GM18507 (cell line): ENCODE data around the gene MAP3K4.

ENCODE experiments used
- DNase-seq: peaks from one replicate; pipeline ENCODE4 v3.0.0; 2011; ENCODE audit warnings: low read depth; ENCODE audit not compliant: insufficient read length; ENCODE audit errors: extremely low spot score
- FAIRE-seq: peaks from 2 replicates; lab custom pipeline; 2011; peaks lifted over from hg19 to GRCh38; lab: Jason Lieb, UNC

MAP3K4 gene

DNA sequence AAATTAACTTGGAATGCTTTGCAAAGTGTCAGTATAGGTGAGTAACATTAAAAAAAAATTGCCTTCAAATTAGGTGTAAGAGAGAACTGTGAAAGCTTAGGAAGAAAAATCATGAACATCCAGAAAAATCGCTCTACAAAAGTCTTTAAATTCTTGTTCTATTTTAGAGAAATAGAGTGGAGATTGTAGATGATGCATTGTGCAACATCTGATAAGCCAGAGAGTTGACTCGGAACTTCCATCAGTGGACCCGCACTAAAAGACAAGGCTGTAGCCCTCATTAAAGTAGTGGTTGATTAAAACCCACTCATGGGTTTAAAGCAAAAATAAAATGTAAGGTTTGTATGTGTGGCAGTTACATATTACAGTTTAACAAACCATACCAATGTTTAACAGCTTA, 35.8 kb downstream of the MAP3K4 start:
- FAIRE-seq (no peak), DNase-seq (no peak)

DNA sequence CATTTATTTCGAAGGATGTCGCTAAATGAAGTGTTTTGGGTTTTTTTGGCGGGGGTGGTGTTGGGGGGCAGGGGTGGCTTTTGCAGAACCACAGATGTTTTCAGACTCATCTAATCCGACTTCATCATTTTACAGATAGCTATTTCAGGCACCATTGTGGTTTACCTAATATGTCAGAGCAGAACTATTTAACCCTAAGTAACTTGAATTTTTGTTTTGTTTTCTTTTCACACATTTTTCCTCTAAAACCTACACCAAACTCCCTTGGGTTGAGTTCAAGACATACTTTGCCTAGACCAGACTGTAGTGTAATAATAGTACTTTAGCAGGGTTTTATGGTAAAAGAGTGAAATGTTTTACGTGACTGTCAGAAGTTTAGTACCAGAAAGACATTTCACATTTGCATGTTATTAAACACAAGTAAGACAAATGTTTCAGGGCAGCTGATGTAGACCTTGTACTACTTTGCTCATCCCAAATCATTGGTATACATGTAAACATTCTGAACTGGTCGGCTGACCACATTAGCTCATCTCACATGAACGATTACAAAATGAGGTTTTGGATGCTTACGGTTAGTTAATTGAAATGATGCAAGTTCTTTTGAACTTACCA, 37.7 kb downstream of the MAP3K4 start:
- peak; percentile 15 for DNase-seq
- FAIRE-seq, result peak; percentile 95

DNA sequence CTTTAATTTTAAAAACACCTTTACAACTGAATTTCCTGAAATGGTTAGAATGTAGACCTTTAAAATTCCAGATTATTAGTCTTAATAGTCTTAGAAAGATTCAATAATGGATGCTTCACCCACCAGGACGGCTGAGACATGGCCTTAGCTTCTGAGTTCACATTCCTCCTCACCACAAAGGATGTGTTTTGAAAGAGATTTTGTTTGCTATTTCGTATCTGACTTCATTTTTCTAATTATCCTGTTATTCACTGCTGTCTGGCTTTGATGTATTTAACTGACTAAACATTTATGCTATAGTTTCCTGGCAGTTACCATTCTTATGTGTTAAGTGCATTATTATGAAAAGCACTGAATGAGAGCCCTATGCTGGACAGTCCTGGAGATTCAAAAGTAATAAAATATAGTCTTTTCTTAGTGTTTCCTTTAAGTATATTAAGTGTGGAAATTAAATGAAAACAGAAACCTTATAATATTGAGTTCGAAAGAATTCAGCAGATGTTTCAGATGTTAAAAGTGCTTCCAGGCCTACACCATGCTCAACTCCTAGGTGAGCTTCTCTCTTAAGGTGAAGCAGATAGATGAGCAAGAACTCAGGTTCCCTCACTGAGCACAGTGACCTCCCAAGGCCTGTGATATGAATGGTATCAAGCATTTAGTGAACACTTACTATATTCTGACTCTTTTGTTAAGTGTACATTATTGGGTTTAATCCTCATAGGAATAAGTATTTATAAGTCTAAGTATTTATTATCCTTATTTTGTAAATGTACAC, 40.3 kb downstream of the MAP3K4 start:
- peak; percentile 49 for FAIRE-seq
- DNase-seq, result no peak

DNA sequence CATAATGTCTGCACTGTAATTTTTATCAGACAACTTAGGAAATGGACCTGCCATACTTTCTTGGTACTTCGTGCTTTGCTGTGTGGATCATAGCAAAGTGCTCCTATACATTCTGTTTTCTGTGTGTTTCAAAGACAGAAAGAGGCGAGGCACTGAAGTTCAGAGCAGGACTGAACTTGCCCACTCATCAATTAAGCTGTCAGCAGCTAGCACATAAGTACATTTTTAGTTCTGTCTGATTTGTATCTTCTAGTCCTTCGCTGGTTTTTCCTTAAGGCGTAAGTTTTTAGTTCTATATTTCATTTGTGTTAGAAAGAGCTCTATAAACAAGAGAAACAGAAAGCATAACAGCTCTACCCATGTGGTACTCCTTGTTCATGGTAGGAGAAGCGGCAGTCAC, 42.1 kb downstream of the MAP3K4 start:
- DNase-seq (no peak), FAIRE-seq (peak; percentile 26)

DNA sequence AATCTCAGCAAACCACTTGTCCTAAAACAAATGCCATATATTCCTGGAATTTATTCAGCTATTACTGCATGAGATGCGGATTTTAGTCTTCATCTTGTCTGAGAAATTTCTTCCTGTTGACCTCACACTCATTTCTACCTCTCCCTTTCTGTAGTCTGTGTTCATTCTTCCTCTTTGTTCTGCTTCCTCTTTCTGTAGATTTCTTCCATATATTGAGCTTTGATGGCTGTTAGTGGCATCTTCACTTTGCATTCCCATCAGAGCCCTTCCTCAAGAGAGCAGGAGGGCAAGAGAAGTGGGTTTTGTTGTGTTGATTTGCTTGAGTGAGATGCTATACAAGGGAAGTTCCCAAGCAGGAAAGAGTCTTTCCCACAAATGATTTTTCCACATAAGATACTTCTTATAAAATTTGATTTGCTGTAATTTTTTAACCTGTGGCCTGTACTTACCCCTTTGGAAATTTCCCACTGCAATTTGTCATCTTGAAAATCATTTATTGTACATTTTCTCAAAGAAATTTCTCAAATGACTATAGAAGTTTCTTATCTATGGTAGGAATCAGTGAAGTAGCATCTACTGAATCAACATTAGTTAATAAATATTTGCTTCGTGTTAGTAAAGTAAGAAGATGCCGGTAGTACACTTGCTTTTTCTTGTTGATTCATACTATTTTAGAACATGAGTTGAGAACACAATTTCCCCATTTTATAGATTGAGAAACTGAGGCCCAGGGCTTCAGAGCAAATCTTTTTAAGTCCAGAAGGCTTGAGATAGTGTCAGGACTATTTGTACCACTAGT, 43.8 kb downstream of the MAP3K4 start:
- FAIRE-seq (peak; percentile 85), DNase-seq (no peak)

DNA sequence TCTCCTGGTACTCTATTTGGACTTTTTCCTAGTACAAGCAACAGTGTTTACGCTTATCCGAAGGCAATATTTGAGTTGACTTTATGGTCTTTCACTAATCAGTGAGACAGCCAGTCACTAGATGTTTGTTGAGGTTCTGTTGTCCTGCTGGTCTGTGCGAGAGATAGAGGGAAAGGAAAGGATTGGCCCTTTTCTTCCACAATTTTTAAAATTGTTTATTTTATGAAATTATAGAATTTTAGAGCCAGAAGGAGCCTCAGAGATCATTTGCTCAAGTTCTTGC, 44.4 kb downstream of the MAP3K4 start:
- no peak for FAIRE-seq
- DNase-seq, result no peak

DNA sequence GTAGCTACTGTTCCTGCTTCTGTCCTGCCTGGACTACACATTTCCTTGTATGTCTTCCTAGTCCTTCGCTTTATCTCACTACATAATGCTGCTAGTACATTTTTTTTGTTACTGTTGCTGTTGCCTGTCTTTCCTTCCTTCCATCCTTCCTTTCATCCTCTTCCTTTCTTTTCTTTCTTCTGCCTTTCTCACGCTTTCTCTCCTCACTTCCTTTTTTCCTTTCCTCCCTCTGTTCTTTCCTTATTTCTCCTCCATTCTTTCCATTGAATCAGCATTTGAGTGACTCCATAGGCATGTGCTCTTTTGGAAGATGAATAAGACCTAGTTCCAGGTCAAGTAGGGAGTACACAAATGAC, 46.3 kb downstream of the MAP3K4 start:
- FAIRE-seq (no peak), DNase-seq (no peak)

DNA sequence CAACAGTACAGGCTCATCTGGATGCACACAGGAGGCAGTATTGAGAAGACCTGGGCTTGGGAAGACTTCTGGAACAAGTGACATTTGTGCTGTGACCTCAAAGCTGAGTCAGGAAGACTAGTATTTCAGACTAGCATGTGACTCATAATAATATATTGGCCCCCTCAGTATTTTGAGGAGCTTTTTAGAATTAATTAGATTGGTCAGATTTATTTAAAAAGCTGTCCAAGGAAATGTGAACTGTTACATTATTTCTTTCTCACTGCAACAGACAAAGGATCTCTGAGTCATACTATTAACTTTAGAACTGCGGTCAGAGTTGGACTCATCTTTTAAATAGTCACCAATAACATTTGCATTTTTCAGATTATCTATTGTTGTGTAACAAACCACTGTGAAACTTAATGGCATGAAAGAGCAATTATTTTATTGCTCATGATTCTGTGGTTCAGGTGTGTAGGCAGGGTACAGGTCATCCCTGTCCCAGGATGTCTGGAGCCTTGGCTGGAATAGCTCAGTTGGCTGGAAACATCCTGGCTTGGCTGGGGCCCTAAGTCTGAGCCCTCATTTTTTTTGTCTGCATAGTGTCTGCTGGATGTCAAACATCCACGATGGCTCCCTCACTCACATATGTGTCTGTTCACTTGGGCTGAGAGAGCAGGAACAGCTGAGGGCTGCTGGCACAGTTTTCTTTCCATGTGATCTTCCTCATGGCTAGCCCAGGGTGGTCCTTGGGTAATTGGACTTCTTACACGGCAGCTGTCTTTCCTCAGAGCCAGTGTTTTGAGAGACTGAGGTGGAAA, 46.9 kb downstream of the MAP3K4 start:
- DNase-seq, result peak; percentile 8
- peak; percentile 80 for FAIRE-seq

DNA sequence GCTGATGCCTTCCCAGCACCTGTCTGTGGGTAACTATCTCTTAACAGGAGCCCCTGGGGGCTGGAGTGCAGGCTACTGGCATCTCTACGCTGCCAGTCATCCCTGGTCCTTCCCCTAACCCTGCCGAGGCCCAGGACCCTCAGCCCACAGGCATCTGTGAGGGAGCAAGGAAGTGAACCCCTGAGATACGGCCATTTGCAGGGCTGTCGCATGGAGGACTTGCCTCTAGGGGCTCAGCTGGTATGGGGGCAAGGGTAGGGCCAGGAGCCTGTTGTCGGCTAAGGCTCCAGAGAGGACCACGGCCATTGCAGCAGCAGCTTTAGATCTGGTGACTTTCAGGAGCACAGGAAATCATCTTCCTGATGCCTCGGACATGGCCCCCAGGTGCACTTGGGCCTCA, 49.7 kb downstream of the MAP3K4 start:
- DNase-seq (no peak), FAIRE-seq (no peak)

DNA sequence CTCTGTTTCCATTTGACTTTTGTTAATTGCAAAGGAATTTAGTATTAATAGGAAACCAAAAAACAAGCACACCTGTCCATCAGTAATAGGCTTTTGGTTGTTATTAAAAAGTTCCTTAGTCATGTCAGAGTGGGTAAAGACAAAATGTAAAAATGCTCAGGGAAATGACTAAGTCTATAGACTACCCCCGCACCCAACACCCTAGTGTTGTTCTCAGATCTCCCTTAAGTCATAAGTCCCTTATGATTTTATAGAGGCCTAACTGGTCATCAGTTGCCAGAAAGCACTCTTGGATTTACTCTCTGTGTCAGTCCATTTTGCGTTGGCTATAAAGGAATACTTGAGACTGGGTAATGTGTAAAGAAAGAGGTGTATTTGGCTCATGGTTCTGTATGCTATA, 52.8 kb downstream of the MAP3K4 start:
- no peak for FAIRE-seq
- no peak for DNase-seq

DNA sequence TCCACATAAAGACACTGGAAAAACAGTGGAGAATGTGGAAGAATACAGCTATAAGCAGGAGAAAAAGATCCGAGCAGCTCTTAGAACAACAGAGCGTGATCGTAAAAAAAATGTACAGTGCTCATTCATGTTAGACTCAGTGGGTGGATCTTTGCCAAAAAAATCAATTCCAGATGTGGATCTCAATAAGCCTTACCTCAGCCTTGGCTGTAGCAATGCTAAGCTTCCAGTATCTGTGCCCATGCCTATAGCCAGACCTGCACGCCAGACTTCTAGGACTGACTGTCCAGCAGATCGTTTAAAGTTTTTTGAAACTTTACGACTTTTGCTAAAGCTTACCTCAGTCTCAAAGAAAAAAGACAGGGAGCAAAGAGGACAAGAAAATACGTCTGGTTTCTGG, 57.1 kb downstream of the MAP3K4 start:
- DNase-seq (no peak), FAIRE-seq (no peak)

DNA sequence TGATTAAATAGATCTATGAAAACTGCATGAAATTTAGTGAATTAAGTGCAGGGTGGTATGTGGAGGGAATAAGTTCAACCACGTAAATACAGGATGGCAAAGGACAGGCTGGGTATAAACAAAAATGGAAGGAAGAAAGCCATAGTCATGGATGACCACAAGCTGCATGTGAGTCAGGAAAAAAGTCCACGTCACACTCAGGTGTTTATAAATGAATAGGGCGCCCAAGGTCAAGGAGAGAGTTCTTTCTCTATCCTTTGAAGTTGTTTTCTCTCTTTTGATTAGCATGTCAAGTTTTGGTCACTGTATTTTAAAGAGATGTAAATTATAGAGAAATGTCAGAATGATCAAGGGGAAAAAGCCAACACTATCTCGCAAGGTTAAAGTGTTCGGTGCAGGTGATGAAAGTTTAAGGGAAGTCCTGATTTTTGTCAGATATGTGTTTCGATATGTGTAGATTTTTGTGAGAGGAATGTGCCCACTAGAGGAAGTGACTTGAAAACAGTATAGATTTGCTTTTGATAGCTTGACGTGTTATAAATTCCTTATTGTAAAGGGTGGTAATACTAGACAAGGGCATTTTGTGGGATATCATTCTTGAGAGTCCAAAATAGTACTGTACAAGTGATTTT, 58.7 kb downstream of the MAP3K4 start:
- no peak for FAIRE-seq

DNA sequence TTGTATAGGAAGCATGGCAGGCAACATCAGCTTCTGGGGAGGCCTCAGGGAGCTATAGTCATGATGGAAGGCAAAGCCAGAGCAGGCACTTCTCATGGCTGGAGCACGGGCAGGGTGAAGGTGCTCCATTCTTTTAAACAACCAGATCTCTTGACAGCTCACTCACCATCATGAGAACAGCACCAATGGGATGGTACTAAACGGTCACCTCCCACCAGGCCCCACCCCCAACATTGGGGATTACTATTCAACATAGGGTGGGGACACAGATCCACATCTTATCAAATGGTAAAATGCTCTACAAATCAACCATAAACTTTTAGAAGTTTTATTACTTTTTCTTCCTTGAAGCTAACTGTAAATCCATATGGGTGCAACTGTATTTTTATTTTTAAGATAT, 61.5 kb downstream of the MAP3K4 start:
- FAIRE-seq, result no peak
- no peak for DNase-seq

More for the DNA sequence above, 58.7 kb downstream of the MAP3K4 start:
- DNase-seq, result no peak

DNA sequence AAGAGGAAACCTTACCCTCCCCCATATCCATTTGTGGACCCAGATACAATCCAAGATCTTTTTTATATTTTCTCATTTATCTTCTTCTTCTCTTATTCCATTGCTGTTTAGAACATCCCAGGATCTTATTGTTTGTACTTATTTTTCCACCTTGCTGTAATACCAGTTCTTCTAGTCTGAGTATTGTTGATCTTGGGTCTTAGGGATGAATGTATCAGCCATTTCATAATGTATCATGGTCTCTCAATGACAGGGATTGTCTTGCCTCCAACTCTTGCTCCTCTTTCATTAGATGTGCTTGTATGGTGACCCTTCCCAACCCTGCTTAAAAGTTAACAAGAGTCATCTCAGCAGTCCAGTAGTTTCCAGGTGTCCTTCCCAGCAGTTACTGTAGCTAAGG, 63.3 kb downstream of the MAP3K4 start:
- no peak for DNase-seq

DNA sequence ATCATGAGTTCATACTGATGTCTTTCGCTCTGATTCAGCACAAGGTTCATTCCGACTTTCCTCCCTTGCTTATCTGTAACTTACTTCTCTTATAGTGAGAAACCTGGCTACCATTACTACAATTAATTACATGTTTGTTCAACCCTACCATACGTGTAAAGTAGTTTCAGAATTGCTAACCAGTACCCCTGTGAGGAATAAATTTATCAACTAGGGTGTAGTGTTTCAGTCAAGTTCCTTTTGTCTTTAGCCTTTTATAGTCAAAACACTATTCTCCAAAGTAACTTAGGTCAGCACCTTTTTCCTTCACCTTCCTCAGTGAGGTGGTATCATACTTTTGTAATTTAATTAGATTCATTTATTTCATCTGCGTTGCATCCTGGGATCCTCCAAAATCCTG, 64.9 kb downstream of the MAP3K4 start:
- DNase-seq, result no peak

More for the DNA sequence above, 63.3 kb downstream of the MAP3K4 start:
- no peak for FAIRE-seq

DNA sequence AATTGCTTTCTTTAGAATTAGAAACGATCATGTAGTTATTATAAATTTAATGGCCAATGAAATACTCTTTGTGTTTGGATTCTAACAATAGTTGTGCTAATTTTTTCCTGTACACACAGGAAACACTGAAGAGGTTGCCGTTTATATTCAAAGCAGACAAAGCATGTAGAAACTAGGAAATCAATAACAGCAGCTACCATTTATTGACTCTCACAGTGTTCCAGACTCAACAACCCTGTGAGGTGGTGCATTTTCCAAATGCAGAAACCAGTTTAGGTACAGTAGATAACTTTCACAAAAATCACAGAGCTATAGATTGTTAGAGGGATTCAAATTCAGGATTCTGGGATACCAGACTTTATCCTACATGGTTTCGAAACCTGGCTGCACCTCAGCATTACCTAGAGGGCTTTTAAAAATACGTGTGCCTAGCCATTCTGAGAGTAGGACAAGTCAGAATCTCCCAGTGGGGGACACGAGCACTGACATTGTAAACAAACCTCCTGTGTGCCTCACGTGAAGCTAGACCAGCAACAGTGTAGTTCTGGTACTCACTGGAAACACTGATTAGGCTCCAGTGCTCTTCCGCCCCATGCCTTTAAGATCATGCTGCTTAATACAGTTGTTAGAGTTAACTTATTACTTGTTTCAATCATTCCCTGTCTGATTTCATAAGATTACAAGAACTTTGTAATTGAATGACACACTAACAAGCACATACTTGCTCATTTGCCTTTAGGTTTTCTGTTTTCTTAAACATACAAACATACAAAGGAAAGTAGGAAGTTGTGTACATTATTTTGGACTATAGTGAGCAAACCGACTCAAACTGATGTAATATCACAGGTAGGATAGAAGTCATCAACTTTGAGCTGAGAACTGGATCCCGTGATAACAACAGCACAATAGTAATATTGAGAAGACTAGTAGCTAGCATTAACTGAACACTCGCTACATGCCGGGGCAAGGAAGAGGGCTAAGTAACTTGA, 65.8 kb downstream of the MAP3K4 start:
- peak; percentile 33 for FAIRE-seq
- DNase-seq, result no peak

More for the DNA sequence above, 64.9 kb downstream of the MAP3K4 start:
- FAIRE-seq, result no peak

DNA sequence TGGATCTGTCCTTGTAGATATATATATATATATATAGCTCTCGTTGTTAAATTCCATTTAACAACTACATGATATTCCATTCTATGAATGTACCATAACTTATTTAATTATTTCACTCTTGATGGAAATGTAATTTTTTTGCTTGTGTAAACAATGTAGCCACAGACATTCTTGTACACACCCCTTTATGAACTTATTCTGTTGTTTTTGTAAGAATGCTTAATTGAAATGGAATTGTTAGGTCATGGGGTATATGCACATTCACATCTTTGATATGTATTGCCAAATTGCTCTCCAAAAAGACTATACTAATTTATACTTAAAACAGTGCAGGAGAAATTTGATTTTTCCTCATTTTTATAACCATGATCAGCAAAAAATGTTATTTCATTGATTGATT, 67.2 kb downstream of the MAP3K4 start:
- DNase-seq (no peak), FAIRE-seq (no peak)

DNA sequence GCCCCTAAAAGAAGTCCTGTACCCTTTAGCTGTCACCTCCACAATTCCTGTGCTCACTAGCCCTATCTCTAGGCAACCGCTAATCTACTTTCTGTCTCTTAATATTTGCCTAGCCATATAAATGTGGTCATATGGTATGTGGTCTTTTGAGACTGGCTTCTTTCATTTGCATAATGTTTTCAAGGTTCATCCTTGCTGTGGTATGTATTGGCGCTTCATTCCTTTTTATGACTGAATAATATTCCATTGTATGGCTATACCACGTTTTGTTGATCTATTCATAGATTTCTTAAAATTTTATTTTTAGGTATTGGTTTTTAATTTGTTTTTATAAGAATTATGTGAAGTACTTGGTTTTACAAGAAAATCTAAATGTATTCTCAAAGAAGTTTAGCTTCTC, 70.0 kb downstream of the MAP3K4 start:
- no peak for FAIRE-seq
- DNase-seq, result no peak
